Right lobe of liver (tissue), 6 donors: ENCODE data around the gene GRM5. TPM values are rescaled to one million over a fixed set of nuclear protein-coding genes. Genes with fewer than 3 reads are reported as not detected.

Experiments
- ATAC-seq, 4 donors: fragments of 200-7000 bp; cut with Tn5 transposase; one replicate each; pipeline ENCODE4 v1.9.1; 2020; ENCODE audit warnings: mild to moderate bottlenecking in 4 of 4, moderate library complexity in 4 of 4
- DNase-seq, 3 donors: peaks; one replicate each; pipeline ENCODE4 v3.0.0-alpha.2; 2020
- H3K27ac ChIP-seq, 3 donors: fragments of 200-600 bp; one replicate each; pipeline ENCODE4 v1.8.0; 2022
- H3K27me3 ChIP-seq, 2 donors: fragments of 200-600 bp; one replicate each; pipeline ENCODE4 v1.8.0; 2022
- H3K36me3 ChIP-seq, 4 donors: fragments of 200-600 bp; sonication (generic) in 1 of 4; one replicate each; pipeline versions ENCODE4 v1.5.1 to v1.8.0; 2017 to 2022; ENCODE audit warnings: control low read depth in 1 of 4
- H3K4me1 ChIP-seq, 4 donors: fragments of 200-600 bp; sonication (generic) in 1 of 4; one replicate each; pipeline versions ENCODE4 v1.5.1 to v1.8.0; 2017 to 2022; ENCODE audit warnings: control low read depth in 1 of 4
- H3K4me3 ChIP-seq, 3 donors: fragments of 200-600 bp; one replicate each; pipeline ENCODE4 v1.8.0; 2022
- H3K9me3 ChIP-seq, 4 donors: fragments of 200-600 bp; sonication (generic) in 1 of 4; one replicate each; pipeline versions ENCODE4 v1.5.1 to v1.8.0; 2017 to 2022; ENCODE audit warnings: control low read depth in 1 of 4
- POLR2A ChIP-seq: fragments of 450-650 bp; IDR thresholded peaks from one replicate; pipeline ENCODE4 v1.6.1; 2017; ENCODE audit warnings: antibody characterized with exemption, mild to moderate bottlenecking
- WGBS: methylation state at CpG from one replicate; pipeline ENCODE4 v1.1.6; 2018; ENCODE audit warnings: low coverage, low lambda C conversion rate; ENCODE audit not compliant: insufficient coverage; ENCODE audit errors: missing lambda C conversion rate; 5-methylcytosine and 5-hydroxymethylcytosine counted together
- intact Hi-C, 2 donors: fragments of 100-400 bp; cut with DNase I; formaldehyde crosslinking; loops; one replicate each; pipeline versions ENCODE4 v1.11.2 to v1.14.1; 2022
- total RNA-seq, 6 experiments: library from RNA; depleted of rRNA in 2 of 6; stranded (reverse); fragments of >200 nt in 2 of 6; fragmentation: NEBNext Ultra II Directional in 3 of 6; extraction: Animal tissue kit (Norgen Biotek cat#: 25700) in 3 of 6; gene quantifications; one replicate each; pipeline versions ENCODE4 v1.1.0 to v1.2.4, GENCODE V29; 2016 to 2023
- TF ChIP-seq, protein P1 (sequence below), 4 donors: fragments of 200-600 bp in 3 of 4; fragments of 450-650 bp in 1 of 4; IDR thresholded peaks; one replicate each; pipeline versions ENCODE4 v1.5.1 to v1.8.0; 2016 to 2022; ENCODE audit warnings: antibody characterized with exemption in 4 of 4, mild to moderate bottlenecking in 2 of 4
- donor health status: DM: no; HTN: yes; CAD: no.
- donor health status: DM: no; HTN: no; CAD: no.
- donor health status: DM: no; HTN: no; CAD: no.
- donor health status: DM: no; HTN: yes; CAD: no.
- donor health status: DM: no; HTN: yes; CAD: no.

Gene GRM5
- total RNA-seq, 6 experiments from 2014 or later = not detected

DNA sequence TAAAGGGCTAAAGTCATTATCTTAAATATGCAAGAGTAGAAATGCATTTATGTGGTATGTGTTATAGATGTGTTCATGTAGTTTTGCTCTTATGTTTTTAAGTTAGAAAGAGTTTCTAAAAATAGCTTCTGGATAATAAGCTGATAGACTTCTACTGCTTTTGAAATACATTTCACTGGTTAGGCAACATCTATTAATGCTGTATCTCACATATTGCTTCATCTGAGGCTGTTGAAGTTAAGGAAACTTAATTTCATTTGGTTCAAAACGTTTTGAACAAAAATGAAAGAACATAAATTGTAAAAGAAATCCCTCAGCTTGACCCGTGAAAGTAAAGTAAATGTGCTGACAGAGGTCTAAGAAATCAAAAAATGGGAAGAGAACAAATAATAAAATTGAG, 564.2 kb downstream of the GRM5 start:
- no peaks in the 10 kb centered on the region for H3K27me3 ChIP-seq

DNA sequence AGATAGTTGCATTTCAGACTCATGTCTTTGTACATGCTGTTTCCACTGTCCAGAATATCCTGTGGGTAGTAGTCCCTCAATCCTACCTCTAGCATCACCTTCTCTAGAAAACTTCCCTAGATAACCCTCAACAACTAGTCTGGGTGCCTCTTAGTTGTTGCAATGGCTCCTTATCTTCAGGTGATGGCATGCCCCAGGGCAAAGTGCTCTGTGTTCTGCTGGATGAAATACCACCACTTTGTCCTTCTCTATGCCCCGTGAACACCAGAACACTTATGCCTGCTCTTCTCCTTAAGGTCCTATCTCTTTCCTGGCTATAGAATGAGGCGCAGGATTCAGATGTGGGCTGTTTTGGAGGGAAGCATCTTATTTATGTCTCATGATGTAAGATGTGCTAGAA, 569.9 kb downstream of the GRM5 start:
- no peak overlapping the region for H3K27ac ChIP-seq
- H3K4me3 ChIP-seq = no peak overlapping the region
- H3K9me3 ChIP-seq = no peaks in the 10 kb centered on the region
- WGBS = 65% methylated on average over 2 of the region's 2 CpGs
- ATAC-seq = no peak
- H3K4me1 ChIP-seq = no peaks in the 10 kb centered on the region
- DNase-seq = no peak
- intact Hi-C loops = no loop called here
- TF ChIP-seq POLR2A = no peak
- TF ChIP-seq, protein P1, sequence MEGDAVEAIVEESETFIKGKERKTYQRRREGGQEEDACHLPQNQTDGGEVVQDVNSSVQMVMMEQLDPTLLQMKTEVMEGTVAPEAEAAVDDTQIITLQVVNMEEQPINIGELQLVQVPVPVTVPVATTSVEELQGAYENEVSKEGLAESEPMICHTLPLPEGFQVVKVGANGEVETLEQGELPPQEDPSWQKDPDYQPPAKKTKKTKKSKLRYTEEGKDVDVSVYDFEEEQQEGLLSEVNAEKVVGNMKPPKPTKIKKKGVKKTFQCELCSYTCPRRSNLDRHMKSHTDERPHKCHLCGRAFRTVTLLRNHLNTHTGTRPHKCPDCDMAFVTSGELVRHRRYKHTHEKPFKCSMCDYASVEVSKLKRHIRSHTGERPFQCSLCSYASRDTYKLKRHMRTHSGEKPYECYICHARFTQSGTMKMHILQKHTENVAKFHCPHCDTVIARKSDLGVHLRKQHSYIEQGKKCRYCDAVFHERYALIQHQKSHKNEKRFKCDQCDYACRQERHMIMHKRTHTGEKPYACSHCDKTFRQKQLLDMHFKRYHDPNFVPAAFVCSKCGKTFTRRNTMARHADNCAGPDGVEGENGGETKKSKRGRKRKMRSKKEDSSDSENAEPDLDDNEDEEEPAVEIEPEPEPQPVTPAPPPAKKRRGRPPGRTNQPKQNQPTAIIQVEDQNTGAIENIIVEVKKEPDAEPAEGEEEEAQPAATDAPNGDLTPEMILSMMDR (IDR thresholded peaks at IDR 0.05) = no peak
- no peaks in the 10 kb centered on the region for H3K27me3 ChIP-seq
- H3K36me3 ChIP-seq = no peaks in the 10 kb centered on the region

More for the DNA sequence above, 564.2 kb downstream of the GRM5 start:
- 9% methylated on average over 2 of the region's 2 CpGs for WGBS
- intact Hi-C loops = no loop called here
- Histone ChIP-seq H3K36me3 (no peaks in the 10 kb centered on the region), H3K9me3 (no peaks in the 10 kb centered on the region), H3K27ac (no peak overlapping the region), H3K4me3 (no peak overlapping the region), H3K4me1 (no peaks in the 10 kb centered on the region)
- DNase-seq (no peak), ATAC-seq (no peak)
- no peak for TF ChIP-seq POLR2A
- TF ChIP-seq, protein P1 (IDR thresholded peaks at IDR 0.05) = no peak

DNA sequence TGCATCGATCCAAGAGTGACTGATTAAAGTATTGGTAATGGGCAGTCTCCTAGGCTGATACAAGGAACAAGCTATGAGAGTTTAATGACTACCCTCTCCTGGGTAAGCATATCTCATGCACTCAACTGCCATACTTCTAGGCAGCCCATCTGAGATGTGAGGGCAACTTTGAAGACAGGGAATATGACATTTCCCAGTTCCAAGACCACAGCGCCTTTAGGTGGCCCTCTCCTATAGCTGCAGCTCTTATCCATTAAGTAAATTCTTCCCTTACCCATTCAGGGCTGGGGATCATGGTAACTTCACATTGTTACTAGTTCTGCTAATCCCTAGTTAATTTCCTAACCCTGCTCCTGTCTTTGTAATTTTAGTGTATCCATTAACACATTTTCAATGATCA, 570.9 kb downstream of the GRM5 start:
- Histone ChIP-seq H3K36me3 (no peaks in the 10 kb centered on the region), H3K27me3 (no peaks in the 10 kb centered on the region), H3K4me3 (no peak overlapping the region), H3K27ac (no peak overlapping the region), H3K9me3 (no peaks in the 10 kb centered on the region), H3K4me1 (no peaks in the 10 kb centered on the region)
- ATAC-seq (no peak), DNase-seq (no peak)
- 73% methylated on average over 1 of the region's 2 CpGs for WGBS
- intact Hi-C loops = no loop called here
- TF ChIP-seq, protein P1 (IDR thresholded peaks at IDR 0.05) = no peak
- TF ChIP-seq POLR2A = no peak

DNA sequence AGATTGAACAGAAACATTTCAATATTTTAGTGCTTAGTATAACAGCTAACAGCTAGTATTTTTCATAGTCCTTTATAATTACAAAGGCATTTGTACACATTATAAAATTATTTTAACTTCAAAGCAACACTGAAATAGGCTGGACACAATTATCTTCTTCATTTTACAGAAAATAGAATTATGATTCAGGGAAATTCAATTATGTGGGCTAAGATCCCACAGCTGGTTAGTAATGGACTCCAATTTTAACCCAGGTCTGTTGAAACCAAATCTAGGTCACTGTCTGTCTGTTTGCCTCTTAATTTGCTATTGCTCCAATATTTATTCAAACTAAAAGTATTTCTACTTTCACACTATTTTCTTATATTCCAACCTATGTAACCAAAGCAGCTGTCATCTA, 574.1 kb downstream of the GRM5 start:
- Histone ChIP-seq H3K9me3 (no peaks in the 10 kb centered on the region), H3K27ac (no peak overlapping the region), H3K4me1 (no peaks in the 10 kb centered on the region), H3K27me3 (no peaks in the 10 kb centered on the region), H3K36me3 (no peaks in the 10 kb centered on the region), H3K4me3 (no peak overlapping the region)
- no peak for DNase-seq
- TF ChIP-seq, protein P1 (IDR thresholded peaks at IDR 0.05) = no peak
- ATAC-seq = no peak
- intact Hi-C loops = no loop called here

DNA sequence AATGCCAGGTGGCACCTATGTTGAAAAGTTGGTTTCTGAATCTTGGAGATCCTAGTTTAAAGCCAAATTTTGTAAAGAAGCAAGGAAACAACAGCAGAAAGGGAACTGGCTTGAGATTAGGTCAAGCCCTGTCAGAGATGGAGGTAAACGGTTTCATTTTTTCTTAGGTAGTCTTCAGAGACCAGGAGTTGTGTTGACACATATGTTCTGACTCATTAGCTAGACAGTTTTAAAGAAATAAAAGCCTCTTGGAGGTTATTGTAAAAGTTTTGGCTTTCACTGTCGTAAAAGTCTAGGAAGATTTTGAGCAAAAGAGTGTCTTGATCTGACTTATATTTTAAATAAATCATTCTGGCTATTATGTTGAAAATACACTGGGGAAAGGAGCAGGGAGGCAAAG, 576.8 kb downstream of the GRM5 start:
- WGBS = 59% methylated on average over 2 of the region's 2 CpGs
- ATAC-seq (no peak), DNase-seq (no peak)
- Histone ChIP-seq H3K27ac (no peak overlapping the region), H3K9me3 (no peaks in the 10 kb centered on the region), H3K36me3 (no peaks in the 10 kb centered on the region), H3K4me3 (no peak overlapping the region), H3K27me3 (no peaks in the 10 kb centered on the region), H3K4me1 (no peaks in the 10 kb centered on the region)
- intact Hi-C loops = no loop called here
- TF ChIP-seq, protein P1 (IDR thresholded peaks at IDR 0.05) = no peak
- no peak for TF ChIP-seq POLR2A
